ENCODE results near the gene FGD6.

GRCh38 chr12:95195122-95195521 lies 22.1 kb downstream of the FGD6 start:
- no peak for TF ChIP-seq CTCF (IDR thresholded peaks at IDR 0.05)
- TF ChIP-seq POLR2A (IDR thresholded peaks at IDR 0.05), result no peak
- no peak for TF ChIP-seq POLR2AphosphoS5 (IDR thresholded peaks at IDR 0.05)

All from breast epithelium (tissue), 3 donors.